Jurkat, Clone E6-1 (cell line): ENCODE measurements around the gene GPR135.

Experiments
- DNase-seq: peaks from one replicate; pipeline ENCODE4 v3.0.0-alpha.2; 2011; ENCODE audit warnings: low read depth, low spot score
- H3K4me3 ChIP-seq: 2 replicates; pipeline ENCODE4 v1.5.1; 2011; ENCODE audit warnings: mild to moderate bottlenecking, low read length, control low read depth, moderate library complexity

The GPR135 gene

DNA sequence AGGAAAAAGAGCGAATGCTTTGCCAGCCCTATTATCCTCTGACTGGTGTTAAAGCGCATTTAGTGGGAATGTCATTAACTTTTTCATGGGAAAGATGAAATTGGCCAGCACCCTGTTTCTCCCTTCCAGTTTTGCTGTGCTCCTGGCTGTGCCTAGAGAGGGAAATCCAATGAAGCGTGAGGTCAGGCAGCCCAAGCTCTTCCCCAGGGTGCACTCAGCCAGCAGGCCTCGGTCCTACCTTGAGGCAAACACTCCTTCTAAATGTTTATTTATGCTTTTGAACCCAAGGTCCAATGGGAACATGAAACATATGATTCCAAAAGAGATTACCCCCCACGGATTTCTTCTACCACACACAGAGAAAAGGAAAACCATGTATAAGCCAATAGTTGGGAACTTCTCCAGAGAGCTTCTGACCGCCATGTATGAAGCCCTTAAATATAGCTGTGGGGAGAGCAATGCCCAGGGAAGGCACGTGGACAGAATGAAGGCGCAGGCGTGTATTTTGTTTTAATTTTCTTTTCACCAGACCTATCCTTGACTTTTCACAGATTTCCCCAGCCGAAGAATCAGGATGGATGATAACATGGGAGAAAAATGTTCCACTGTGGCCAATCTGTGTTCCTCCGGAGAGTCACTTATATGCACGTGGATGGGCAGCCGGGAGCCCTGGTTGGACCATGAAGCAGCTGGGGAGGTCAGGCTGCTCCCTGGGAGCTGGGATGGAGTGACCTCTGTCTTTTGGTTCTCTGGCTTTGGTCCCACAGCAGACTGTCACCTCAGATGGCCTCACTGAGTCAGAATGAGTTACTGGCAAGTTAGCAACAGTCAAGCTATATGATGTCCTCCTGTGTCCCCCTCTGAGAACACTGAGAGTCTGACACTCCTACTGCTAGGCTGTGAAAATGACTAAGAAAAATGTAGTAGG is 37.3 kb downstream of the GPR135 start:
- H3K4me3 ChIP-seq: no peak overlapping the region
- DNase-seq: no peak

DNA sequence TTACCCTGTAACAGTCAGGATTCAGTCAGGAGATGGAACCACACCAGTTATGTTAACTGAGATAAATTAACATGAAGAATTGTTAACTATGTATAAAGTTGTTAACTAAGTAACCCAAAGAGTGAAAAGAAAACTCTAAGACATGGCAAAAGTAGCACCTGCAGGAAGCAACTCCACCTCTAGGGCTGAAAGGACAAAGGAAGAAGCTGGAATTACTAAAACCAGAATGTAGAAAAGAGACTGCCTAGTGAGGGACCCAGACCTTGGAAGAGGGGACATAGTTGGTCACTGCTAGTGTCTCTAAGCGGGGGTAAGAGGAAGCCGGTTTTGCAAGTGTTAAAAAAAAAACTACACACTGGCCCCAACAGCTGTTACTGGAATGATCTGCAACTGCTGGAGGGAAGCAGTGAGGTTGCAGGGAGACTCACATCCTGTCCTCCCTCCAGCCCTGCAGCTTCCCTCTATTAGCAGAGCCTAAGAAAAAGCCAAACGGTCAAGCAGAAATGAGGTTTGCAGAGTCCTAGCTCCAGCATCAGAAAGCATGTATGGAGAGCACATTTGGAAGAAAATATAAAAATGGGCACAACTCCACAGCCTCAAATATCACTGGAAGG is 39.8 kb downstream of the GPR135 start:
- no peak for DNase-seq
- H3K4me3 ChIP-seq: no peak overlapping the region

DNA sequence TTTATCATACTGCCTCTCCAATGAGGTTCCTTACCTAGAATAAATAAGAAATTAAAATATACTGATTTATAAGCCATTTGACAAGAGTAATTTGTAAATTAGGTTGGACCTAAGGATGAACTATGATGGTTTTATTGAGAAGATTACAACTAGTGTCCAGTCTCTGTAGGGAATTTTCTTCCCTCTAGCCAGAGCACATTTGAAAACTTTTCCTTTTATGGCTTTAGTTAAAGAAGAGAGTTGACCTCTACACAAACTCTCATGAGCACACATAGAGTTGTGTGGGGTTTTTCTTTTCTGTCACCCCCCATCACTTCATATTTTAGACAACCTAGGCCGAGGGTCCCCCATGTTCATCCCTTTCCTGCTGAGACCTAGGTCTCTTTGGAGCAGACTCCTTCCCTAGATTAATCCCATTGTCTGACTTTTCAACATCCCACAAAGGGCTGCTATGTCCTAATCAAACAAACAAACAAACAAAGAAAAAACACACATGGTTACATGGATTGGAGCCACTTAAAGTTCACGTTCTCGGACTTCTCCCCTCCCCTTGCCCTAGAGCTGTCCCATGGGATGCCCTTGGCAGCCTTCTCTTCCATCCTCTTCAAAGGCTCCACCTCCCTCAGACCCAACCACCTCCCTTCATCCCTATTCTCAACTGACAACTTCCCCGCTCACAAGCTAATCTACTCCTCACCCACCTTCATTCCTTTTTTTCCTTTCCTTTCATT is 40.7 kb downstream of the GPR135 start:
- no peak overlapping the region for H3K4me3 ChIP-seq
- DNase-seq: no peak

DNA sequence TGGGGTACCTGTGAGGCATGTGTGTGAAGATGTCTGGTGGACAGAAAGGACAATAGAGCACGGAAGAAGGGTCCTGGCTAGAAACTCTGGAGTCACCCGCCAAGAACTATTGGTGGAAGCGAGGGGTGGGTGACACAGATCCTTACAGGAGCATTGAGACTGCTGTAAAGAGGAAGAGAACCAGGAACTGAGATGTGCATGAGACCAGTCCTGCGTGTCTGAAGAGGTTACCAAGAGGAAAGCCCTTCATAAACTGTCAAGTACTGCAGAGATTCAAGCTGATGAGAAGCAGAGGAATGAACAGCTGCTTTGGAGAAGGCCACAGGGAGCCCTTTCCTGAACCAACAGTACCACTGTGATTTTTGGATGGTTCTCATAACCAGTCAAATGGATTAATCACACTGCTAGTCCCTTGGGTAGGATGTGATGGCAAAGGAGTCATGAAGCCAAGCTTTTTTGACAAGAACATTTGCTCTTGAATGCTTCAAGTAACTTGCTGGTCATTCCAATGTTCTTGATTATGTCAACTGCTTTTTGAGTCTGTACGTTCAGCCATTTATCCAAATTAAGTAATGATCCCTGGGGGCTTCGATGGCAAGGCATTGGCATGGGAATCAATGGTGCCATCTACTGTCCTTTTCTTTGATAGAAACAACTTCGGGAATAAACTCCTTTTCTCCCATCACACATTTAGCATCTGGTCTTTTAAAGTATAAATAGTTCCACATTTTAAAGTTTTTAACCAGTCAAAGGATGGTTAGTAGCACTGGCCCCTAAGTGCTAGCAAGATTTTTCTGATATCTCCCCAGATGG is 42.9 kb downstream of the GPR135 start:
- no peak overlapping the region for H3K4me3 ChIP-seq
- DNase-seq: no peak

DNA sequence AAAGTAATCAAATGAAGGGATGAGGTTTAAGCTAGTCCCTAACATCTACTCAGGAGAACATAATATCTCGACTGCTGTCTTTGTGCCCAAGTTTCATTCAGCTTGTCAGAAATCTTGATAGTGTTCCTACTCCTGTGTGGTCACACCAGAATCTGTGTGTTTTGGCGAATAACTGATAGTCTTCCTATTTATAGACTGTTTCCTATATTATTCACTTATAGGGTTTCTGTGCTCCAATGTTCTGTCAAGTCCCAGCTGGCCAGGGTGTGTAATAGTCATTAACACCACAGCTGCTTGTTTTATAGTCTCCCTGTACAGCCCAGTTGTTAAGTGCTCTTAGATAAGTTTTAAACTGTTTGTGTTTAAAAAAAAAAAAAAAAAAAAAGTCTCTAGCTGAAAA is 45.9 kb downstream of the GPR135 start:
- DNase-seq: no peak
- H3K4me3 ChIP-seq: no peak overlapping the region

DNA sequence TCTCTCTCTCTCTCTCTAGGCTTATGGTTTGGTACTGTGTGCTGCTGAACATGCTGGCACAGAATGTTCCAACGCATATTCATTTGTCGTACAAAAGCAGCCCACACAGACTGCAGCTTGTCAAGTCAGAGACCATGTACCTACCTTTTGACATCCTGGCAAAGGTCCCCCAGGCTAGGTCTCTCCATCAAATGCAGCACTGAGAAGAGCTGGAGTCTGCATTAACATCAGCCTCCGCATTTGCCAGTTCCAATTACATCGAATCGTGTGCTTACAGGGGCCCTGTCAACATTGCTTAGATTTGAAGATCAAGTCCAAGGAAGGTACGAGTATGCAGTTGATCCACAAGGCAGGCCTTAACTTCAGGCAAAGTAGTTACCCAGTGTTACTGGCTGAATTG is 47.9 kb downstream of the GPR135 start:
- H3K4me3 ChIP-seq: no peak overlapping the region
- DNase-seq: no peak

DNA sequence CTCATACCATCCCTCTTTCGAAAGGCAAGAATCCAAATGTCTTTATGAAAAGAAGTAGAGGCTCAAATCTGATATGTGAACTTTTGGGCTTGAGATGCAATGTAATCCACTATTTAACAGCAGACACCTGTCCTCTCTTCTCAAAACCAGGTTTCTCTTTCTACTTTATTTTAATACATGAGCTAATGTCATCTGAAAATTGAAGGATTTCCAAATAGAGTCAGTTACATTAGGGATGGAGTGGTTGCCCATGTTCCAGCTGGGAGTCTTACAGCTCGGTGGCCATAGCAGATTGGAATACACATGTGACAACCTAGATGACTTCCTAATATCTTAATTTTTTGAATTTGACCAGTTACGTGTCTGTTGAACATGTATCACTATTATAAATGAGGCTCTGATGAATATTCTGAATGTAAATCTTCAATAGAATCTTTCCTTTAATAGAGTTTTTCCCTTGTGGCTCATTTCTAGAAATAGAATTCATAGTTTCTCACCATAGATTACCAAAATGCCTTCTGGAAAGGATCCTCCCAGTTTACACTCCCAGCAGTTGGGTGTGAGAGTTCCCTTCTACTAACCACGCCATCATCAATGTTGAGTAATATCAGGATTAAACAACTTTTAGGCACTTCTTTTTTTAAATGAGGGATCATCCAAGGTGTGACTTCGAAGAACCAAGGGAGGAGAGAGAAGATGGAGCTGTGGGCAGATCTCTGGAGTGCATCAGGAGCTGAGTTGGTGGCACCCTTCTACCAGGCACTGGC is 49.2 kb downstream of the GPR135 start:
- DNase-seq: no peak
- H3K4me3 ChIP-seq: no peak overlapping the region
